Endothelial cell of umbilical vein (primary cell): ENCODE results near the gene CFAP57. TPM values are rescaled to one million over a fixed set of nuclear protein-coding genes. Genes with fewer than 3 reads are reported as not detected.
"Not testable (repeated sequence)": the region's sequence is repeated elsewhere in the genome, so short reads cannot be mapped to it uniquely, and the experiment has no call there.

Experiments
- BruUV-seq: library from RNA; stranded (reverse); fragments of 400-500 nt; replicated peaks from 2 replicates; lab custom pipeline; 2021; lab: Mats Ljungman, UMichigan
- CTCF ChIA-PET: fragments of 300-600, 350-600 bp; sonication (Branson Sonifier 250); formaldehyde crosslinking; loops from one replicate; lab custom pipeline; 2021; ENCODE audit warnings: antibody characterized with exemption, inconsistent platforms; lab: Charles Lee
- POLR2A ChIA-PET: fragments of 300-600, 350-600 bp; sonication (Branson Sonifier 250); formaldehyde crosslinking; loops from one replicate; lab custom pipeline; 2021; ENCODE audit warnings: antibody characterized with exemption, inconsistent platforms; lab: Charles Lee
- DNase-seq: peaks from one replicate; pipeline ENCODE4 v3.0.0-alpha.2; 2011; ENCODE audit warnings: low read depth, low spot score
- FAIRE-seq: peaks from 2 replicates; lab custom pipeline; 2011; peaks lifted over from hg19 to GRCh38; lab: Jason Lieb, UNC
- H2AFZ ChIP-seq: 2 replicates; pipeline ENCODE4 v1.6.0; 2012; ENCODE audit warnings: low read depth, low read length, control low read depth, inconsistent platforms
- H3K27ac ChIP-seq: 2 replicates; pipeline ENCODE4 v1.5.1; 2011; ENCODE audit warnings: low read depth, mild to moderate bottlenecking, control low read depth, low read length, moderate library complexity; ENCODE audit not compliant: insufficient read depth
- H3K27me3 ChIP-seq, 2 experiments: 2 replicates each; pipeline versions ENCODE4 v1.6.0 to v1.6.1; 2011; ENCODE audit warnings: low read length in 2 of 2, mixed read lengths in 1 of 2; ENCODE audit not compliant: control insufficient read depth in 2 of 2, insufficient read depth in 2 of 2
- H3K36me3 ChIP-seq, 2 experiments: 2 replicates in 1 of 2; 3 replicates in 1 of 2; pipeline ENCODE4 v1.5.1; 2011; ENCODE audit warnings: low read length in 2 of 2, mild to moderate bottlenecking in 1 of 2, moderate library complexity in 1 of 2; ENCODE audit not compliant: control insufficient read depth in 2 of 2, insufficient read depth in 2 of 2; ENCODE audit errors: extremely low read depth in 1 of 2
- H3K4me1 ChIP-seq: 3 replicates; pipeline ENCODE4 v1.5.1; 2011; ENCODE audit warnings: mild to moderate bottlenecking, low read length; ENCODE audit not compliant: control insufficient read depth, insufficient read depth; ENCODE audit errors: extremely low read depth
- H3K4me2 ChIP-seq: 2 replicates; pipeline ENCODE4 v1.6.1; 2011; ENCODE audit warnings: low read length, control low read depth, mixed read lengths; ENCODE audit not compliant: insufficient read depth
- H3K4me3 ChIP-seq, 3 experiments: fragments of 200-600 bp in 1 of 3; sonication (generic), shearing (Covaris generic) in 1 of 3; replicated peaks in 1 of 3; 2 replicates each; pipeline ENCODE4 v1.5.1; 2011 to 2016; ENCODE audit warnings: control low read depth in 3 of 3, low read length in 3 of 3, mild to moderate bottlenecking in 2 of 3, inconsistent platforms in 1 of 3, low read depth in 1 of 3, moderate library complexity in 1 of 3; ENCODE audit not compliant: insufficient read depth in 1 of 3
- H3K79me2 ChIP-seq: 2 replicates; pipeline ENCODE4 v1.6.0; 2012; ENCODE audit warnings: low read length, inconsistent platforms; ENCODE audit not compliant: control insufficient read depth, insufficient read depth
- H3K9ac ChIP-seq: replicated peaks from 2 replicates; pipeline ENCODE3; 2011; ENCODE audit warnings: low read length, control low read depth; ENCODE audit not compliant: insufficient read depth; ENCODE audit errors: extremely low read depth
- H3K9me1 ChIP-seq: replicated peaks from 3 replicates; pipeline ENCODE4 v1.6.0; 2011; ENCODE audit warnings: mild to moderate bottlenecking, low read length; ENCODE audit not compliant: control insufficient read depth, insufficient read depth; ENCODE audit errors: extremely low read depth
- H3K9me3 ChIP-seq: replicated peaks from 2 replicates; pipeline ENCODE4 v1.5.1; 2012; ENCODE audit warnings: low read length, inconsistent platforms; ENCODE audit not compliant: control insufficient read depth, insufficient read depth
- H4K20me1 ChIP-seq: replicated peaks from 2 replicates; pipeline ENCODE3; 2011; ENCODE audit warnings: mild to moderate bottlenecking, low read length; ENCODE audit not compliant: control insufficient read depth, insufficient read depth; ENCODE audit errors: extremely low read depth
- EZH2 ChIP-seq: IDR thresholded peaks from 2 replicates; pipeline ENCODE4 v1.6.1; 2012; ENCODE audit warnings: borderline replicate concordance, low read depth, mild to moderate bottlenecking, moderate library complexity, low read length, inconsistent platforms; ENCODE audit not compliant: severe bottlenecking
- FOS ChIP-seq: IDR thresholded peaks from 2 replicates; pipeline ENCODE4 v1.6.1; 2011; ENCODE audit warnings: mild to moderate bottlenecking, low read length, moderate library complexity, borderline replicate concordance; ENCODE audit not compliant: insufficient read depth
- GATA2 ChIP-seq: IDR thresholded peaks from 2 replicates; pipeline ENCODE4 v1.7.0; 2011; ENCODE audit warnings: low read depth, mild to moderate bottlenecking, moderate library complexity, mixed read lengths, low read length; ENCODE audit not compliant: insufficient read length, insufficient read depth
- JUN ChIP-seq: IDR thresholded peaks from 2 replicates; pipeline ENCODE4 v1.6.1; 2011; ENCODE audit warnings: borderline replicate concordance, low read depth; ENCODE audit not compliant: insufficient read length, insufficient read depth
- MYC ChIP-seq: IDR thresholded peaks from one replicate; pipeline ENCODE4 v1.6.1; 2011; ENCODE audit warnings: mild to moderate bottlenecking, low read depth, low read length
- POLR2A ChIP-seq: IDR thresholded peaks from 2 replicates; pipeline ENCODE4 v1.6.1; 2012; ENCODE audit warnings: low read depth, mild to moderate bottlenecking, control low read depth, low read length
- POLR2AphosphoS5 ChIP-seq: IDR thresholded peaks from 2 replicates; pipeline ENCODE4 v1.6.1; 2012; ENCODE audit warnings: low read depth, mild to moderate bottlenecking, control low read depth, low read length, moderate library complexity; ENCODE audit not compliant: insufficient read depth
- dilution Hi-C: fragments of 300-500 bp; cut with MboI; formaldehyde crosslinking; loops from one replicate; pipeline ENCODE4 v1.15.0; 2019; ENCODE audit warnings: low sequenced_read_pairs; ENCODE audit not compliant: extremely low pct_ligation_motif_present
- intact Hi-C: fragments of 100-400 bp; cut with micrococcal nuclease; formaldehyde crosslinking; loops from one replicate; pipeline ENCODE4 v1.10.0; 2022
- polyA plus RNA-seq, 4 experiments: library from polyadenylated mRNA; depleted of rRNA in 3 of 4; stranded (reverse) in 3 of 4; unstranded in 1 of 4; fragments of >200 nt; gene quantifications; 2 replicates each; pipeline versions ENCODE4 v1.2.1 to v1.2.3, GENCODE V29; 2011 to 2012; ENCODE audit warnings: missing spikeins in 1 of 4
- total RNA-seq: library from RNA; stranded (reverse); gene quantifications from 2 replicates; pipeline ENCODE4 v1.2.3, GENCODE V29; 2021
- TF ChIP-seq, protein P1 (sequence below): IDR thresholded peaks from 2 replicates; pipeline ENCODE4 v1.6.1; 2011; ENCODE audit not compliant: insufficient read depth, insufficient read length
- TF ChIP-seq, protein P2 (sequence below), 2 donors: IDR thresholded peaks; 1 replicate in 1 of 2; 2 replicates in 1 of 2; pipeline ENCODE4 v1.5.1; 2011; ENCODE audit warnings: low read length in 2 of 2, mild to moderate bottlenecking in 2 of 2, moderate library complexity in 2 of 2, control low read depth in 1 of 2, inconsistent platforms in 1 of 2, low read depth in 1 of 2; ENCODE audit not compliant: insufficient read depth in 1 of 2; ENCODE audit errors: extremely low read depth in 1 of 2

The CFAP57 gene
- total and polyA plus RNA-seq, 2 donors (not counting 3 experiments of a cell fraction or from before 2014, with no cell fraction given): 0.88 to 0.91 TPM

DNA sequence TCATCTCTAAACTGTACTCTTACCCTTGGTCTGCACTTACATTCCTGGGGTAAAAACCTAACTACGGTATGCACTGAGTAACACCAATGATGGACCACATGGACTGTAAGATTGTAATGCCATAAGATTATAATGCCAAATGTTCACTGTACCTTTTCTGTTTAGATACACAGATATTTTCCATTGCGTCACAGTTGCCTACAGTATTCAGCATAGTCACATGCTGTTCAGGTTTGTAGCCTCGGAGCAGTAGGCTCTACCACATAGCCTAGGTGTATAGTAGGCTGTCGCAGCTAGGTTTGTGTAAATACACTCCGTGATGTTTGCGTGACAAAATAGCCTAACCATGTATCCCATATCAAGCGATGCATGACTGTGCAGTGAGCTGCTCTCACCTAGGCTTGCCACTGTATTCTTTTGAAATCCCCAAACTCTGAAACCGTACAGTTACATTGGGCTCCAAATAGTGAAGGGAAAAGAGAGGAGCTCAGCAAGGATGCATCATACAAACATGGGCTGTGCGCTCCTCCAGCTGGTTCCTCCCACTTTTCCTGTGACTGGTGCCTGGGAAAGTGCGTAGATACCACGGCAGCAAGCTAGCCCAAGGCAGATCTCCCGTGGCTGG, 35.2 kb downstream of the CFAP57 start:
- intact Hi-C loops (loop anchor here (1.0 kb wide), 6 partner anchors 20 to 504 kb away; partner anchors contain the start of genes CFAP57, EBNA1BP2 and TIE1), dilution Hi-C loops (no loop called here)
- FAIRE-seq (no peak), DNase-seq (peak; percentile 92)
- no peaks in the 10 kb centered on the region for H3K36me3 ChIP-seq
- H3K27ac ChIP-seq: peak overlapping the region; percentile 97
- CTCF ChIA-PET: interaction anchor here (0.8 to 4.7 kb wide), 9 partner anchors 9 to 294 kb away, joined by 3 to 42 read pairs (median 4); partner anchors contain the start of gene CDC20
- H3K9me1 ChIP-seq: no peaks in the 10 kb centered on the region
- no peaks in the 10 kb centered on the region for H4K20me1 ChIP-seq
- no peak for TF ChIP-seq JUN
- TF ChIP-seq POLR2A: no peak
- no peak for TF ChIP-seq EZH2
- TF ChIP-seq POLR2AphosphoS5: no peak
- TF ChIP-seq, protein P1, sequence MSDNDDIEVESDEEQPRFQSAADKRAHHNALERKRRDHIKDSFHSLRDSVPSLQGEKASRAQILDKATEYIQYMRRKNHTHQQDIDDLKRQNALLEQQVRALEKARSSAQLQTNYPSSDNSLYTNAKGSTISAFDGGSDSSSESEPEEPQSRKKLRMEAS: no peak
- no peak for TF ChIP-seq FOS
- no peak for TF ChIP-seq MYC
- TF ChIP-seq GATA2: no peak
- TF ChIP-seq, protein P2, sequence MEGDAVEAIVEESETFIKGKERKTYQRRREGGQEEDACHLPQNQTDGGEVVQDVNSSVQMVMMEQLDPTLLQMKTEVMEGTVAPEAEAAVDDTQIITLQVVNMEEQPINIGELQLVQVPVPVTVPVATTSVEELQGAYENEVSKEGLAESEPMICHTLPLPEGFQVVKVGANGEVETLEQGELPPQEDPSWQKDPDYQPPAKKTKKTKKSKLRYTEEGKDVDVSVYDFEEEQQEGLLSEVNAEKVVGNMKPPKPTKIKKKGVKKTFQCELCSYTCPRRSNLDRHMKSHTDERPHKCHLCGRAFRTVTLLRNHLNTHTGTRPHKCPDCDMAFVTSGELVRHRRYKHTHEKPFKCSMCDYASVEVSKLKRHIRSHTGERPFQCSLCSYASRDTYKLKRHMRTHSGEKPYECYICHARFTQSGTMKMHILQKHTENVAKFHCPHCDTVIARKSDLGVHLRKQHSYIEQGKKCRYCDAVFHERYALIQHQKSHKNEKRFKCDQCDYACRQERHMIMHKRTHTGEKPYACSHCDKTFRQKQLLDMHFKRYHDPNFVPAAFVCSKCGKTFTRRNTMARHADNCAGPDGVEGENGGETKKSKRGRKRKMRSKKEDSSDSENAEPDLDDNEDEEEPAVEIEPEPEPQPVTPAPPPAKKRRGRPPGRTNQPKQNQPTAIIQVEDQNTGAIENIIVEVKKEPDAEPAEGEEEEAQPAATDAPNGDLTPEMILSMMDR (IDR thresholded peaks at IDR 0.05; ENCODE audit: extremely low read depth in 1 of 2, insufficient read depth in 1 of 2, low read depth in 1 of 2, low read length in 2 of 2): no peak
- no peaks in the 10 kb centered on the region for H3K79me2 ChIP-seq
- H3K27me3 ChIP-seq: no peaks in the 10 kb centered on the region
- POLR2A ChIA-PET: interaction anchor here (0.5 to 3.2 kb wide), 7 partner anchors 10 to 440 kb away, joined by 3 to 23 read pairs (median 4); partner anchors contain the start of genes C1orf50, CFAP57, EBNA1BP2 and P3H1
- H3K9ac ChIP-seq: peak overlapping the region; percentile 82
- TSS peak; percentile 85 for BruUV-seq
- peak overlapping the region in 1 of 3 experiments; percentile 7 for H3K4me3 ChIP-seq
- H2AFZ ChIP-seq: peak overlapping the region; percentile 56
- H3K4me1 ChIP-seq: peaks cover 27% of the 10 kb centered on the region
- H3K4me2 ChIP-seq: peak overlapping the region; percentile 59
- H3K9me3 ChIP-seq: no peaks in the 10 kb centered on the region

DNA sequence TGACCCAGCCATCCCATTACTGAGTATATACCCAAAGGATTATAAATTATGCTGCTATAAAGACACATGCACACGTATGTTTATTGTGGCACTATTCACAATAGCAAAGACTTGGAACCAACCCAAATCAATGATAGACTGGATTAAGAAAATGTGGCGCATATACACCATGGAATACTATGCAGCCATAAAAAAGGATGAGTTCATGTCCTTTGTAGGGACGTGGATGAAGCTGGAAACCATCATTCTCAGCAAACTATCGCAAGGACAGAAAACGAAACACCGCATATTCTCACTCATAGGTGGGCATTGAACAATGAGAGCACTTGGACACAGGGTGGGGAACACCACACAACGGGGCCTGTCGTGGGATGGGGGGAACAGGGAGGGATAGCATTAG, 36.1 kb downstream of the CFAP57 start:
- ChIA-PET POLR2A (interaction anchor here (0.9 to 3.2 kb wide), 3 partner anchors 19 to 441 kb away, joined by 3 to 23 read pairs (median 4); partner anchors contain the start of genes C1orf50, CFAP57, EBNA1BP2 and P3H1), CTCF (interaction anchor here (1.1 to 4.7 kb wide), 3 partner anchors 8 to 135 kb away, joined by 3 to 42 read pairs (median 15); no protein-coding TSS in a partner anchor)
- BruUV-seq, H2AFZ ChIP-seq, dilution Hi-C loops, intact Hi-C loops, H3K4me3 ChIP-seq, H3K27me3 ChIP-seq, H3K9me3 ChIP-seq, H3K4me2 ChIP-seq, DNase-seq, H3K9me1 ChIP-seq, H3K9ac ChIP-seq, H4K20me1 ChIP-seq, H3K36me3 ChIP-seq, H3K27ac ChIP-seq, FAIRE-seq, H3K79me2 ChIP-seq: not testable (repeated sequence)
- peaks cover 27% of the 10 kb centered on the region for H3K4me1 ChIP-seq
